GM19193 (cell line): ENCODE results near the gene RACK1.

Experiments used
- POLR2A ChIP-seq: IDR thresholded peaks from 4 replicates; pipeline ENCODE4 v1.6.1; 2011; ENCODE audit not compliant: insufficient read depth, insufficient read length; ENCODE audit errors: extremely low read depth

The RACK1 gene

DNA sequence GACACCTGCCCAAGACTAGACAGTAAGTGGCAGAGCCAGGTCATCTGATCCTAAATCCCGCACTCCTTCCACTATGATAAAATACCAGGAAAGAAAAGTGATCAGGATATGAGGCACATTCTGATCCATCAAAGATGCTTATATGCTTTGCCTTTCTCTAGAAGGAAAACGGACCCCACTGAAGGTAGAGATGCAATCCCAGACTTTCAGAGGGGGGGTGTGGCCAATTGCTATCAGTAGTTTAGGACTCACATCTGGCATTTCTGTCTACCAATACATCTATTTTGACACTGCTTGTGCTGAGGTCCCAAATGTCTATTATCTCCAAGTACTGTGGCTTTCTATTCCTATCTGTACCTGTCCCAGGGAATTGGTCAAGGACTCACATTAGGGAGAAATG lies 15.6 kb upstream of the RACK1 start:
- TF ChIP-seq POLR2A: no peak

DNA sequence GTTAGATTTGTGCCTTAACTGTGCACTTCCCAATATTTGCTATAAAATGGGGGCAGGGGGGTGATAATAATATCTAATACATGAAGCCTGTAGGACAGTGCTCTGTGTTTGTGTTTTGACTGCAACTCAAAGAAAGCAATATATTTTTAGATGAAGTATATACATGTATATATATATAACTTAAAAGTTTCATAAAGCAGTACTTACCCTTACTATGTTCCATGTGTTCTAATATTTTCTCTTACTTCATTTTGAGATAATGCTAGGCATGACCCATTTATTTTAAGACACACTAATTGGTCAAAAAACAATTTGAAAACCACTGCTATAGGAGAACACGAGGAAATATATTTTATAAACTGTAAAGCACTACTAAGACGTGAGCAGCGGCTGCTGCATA lies 14.9 kb upstream of the RACK1 start:
- TF ChIP-seq POLR2A: no peak

DNA sequence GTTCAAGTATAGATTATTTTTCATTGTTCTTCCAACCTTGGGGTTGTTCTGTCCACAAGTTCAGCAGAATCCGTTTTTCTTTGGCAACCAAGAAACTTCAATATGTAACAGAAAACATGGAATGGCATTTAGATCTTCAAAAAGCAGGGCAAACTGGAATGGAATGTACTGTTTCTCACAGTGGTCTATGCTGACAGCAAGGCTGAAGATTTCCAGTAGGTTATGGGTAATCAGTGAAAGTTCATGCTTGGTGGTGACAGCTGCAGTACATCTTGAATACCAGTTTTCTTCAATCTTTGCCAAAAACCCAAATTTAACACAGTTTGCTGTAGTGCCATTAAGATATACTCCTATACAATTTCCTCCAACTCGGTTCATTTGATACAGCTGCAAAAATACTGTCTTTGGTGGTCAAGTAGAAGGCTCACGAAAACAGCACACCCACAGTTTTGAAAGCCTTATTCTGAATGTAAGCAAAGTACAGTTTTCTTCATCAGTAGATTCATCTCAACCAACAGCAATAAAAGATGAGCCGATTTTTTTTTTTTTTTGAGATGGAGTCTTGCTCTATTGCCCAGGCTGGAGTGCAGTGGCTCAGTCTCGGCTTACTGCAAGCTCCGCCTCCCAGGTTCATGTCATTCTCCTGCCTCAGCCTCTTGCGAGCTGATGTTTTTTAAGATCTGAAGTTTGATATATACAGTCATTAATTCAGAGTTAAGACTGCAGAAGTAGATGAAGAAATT lies 12.3 kb upstream of the RACK1 start:
- TF ChIP-seq POLR2A: no peak

DNA sequence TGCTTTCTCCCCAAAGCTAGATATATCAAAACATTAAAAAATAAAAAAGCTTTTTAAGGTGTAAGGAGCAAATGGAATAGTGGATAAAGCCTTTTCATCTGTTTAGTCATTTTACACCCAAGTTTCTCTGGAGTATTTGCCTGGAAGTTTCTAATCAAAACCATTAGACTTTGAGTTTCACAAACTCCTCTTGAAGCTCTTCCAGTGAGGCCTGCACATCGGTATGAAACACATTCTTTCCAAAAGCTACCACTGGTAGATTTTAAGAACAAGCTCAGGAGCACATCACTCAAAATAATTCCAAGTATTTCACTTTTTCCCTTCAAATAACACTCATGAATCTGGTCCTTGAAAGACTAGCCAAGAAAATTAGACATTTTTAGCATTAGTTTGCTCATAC lies 11.6 kb upstream of the RACK1 start:
- TF ChIP-seq POLR2A: no peak

DNA sequence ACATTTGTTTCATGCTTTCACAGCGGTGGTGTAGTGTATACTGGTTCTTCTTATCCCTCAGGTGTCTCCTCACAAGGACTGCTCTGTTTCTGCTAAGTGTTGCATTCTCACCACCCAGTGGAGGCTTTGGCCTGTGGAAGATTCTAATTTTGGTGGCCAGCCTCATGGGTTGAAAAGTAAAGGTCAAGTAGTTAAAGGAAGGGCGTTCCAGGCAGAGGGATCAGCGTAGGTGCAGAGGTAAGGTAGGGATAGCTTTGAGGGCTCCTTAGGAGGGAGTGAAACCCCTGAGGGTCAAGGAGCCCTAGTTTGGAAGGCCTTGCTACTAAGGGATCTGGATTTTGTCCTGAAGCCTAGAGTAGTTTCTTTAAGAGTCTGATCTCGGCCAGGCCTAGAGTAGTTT lies 4.6 kb upstream of the RACK1 start:
- no peak for TF ChIP-seq POLR2A

DNA sequence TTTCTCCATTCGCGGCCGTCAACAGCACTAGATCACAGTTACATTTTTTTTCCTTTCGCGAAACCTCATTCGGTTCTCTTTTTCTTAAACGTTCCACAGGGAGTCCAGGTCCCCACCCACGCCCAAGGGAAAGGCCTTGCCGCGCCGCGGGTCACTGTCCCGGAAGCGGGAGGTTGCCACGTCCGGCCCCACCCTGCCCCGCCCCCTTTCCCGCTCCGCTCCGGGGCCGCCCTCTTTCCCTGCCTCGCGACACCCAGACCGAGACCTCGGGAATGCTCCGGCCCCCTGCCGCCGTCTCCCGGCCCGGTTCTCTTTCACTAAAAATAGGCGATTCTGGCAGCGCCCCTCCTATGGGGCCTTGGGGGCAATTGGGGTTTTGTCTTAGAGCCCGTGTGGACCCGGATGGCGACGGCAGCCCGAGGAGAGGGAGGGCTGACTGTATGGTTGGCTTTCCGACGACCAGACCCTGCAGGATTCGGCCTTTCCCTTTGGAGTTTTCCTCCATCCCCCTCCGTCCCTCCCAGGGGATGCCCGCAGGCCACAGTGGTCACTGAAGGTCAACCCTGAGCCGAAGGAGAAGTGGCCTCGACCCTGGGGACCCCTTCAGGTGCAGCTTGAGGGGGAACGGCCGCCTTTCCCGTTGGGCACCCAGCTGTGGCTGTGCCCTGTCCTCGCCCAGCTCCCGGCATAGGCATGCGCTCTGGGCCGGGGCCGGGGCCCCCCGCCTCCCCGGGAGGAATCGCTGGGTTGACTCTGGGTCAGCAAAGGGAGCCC lies 2.8 kb upstream of the RACK1 start:
- peak; percentile 64 for TF ChIP-seq POLR2A

DNA sequence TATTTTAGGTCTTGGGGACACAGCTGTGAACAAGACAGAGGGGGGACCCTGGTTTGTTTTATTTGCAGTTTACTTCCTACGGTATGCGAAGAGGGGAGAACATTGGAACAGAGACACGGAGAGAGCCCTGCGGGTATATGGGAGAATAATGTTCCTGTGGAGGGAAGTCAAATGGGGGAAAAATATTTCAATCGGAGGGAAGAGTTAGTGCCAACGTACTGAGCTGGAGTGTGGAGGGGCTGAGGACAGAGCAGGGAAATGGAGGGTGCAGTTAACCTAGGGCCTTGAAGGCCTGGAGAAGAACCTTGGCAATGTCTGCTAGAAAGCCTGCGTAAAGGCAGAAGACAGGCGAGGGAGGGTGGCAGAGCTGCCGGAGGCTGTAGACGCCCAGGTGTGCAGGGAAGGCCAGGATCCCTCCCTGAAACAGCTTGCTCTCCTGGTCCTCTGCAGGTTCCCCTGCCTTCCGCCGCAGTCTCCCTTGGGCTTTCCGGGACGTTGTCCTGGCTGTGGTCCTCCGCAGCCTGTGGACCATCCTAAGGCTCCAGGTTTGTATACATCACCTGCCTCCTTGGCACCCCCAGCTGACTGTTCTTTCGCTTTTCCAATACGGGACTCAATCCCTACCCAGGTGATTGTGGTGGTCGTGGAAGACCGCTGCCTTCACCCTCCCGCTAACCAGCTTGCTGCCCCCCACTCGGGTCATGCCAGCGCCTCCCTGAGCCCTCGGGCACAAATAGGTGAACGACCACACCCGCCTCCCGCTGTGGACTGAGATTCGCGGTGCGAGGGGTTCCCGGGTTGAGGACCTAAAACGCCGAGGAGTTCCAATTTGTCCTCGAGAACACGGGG lies 1.9 kb upstream of the RACK1 start:
- no peak for TF ChIP-seq POLR2A

DNA sequence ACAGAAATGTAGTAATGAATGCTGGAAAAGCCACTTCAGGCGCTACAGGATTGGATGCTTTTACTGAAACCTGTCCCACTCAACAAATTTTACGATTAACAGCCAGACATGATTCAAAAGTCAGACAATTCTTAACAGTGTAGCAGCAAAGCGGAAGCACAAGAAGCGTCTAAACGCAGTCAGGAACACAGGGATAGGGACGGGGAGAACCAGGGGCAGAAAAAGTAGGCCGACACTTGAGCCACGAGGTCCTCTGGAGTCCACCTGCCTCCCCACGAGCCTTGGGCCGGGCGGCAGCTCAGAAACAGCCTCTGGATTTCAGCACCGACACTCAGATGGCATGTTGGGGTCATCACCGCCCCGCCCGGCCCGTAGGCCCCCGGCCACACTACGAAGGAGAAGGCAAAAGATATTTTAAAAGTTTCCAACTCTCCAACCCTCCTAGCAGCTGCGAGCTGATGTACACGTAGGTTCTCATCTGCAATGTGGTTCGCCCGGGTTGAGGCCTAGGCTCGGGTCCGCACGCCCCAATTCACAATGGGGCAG lies 615 bp downstream of the RACK1 start:
- no peak for TF ChIP-seq POLR2A

DNA sequence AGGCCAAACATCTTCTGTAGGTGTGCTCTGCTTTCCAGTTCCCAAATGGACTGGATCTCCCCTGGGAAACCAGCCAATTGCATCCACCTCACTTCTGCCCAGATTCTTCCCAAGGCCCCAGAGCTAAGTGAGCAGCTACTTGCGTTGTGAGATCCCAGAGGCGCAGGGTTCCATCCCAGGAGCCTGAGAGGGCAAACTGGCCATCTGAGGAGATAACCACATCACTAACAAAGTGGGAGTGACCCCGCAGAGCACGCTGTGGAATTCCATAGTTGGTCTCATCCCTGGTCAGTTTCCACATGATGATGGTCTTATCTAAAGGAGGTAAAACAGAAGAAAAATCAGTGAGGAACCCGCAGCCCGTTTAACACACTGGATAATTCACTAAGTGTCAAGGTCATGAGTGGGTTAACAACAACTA lies 1.7 kb downstream of the RACK1 start:
- TF ChIP-seq POLR2A: no peak

DNA sequence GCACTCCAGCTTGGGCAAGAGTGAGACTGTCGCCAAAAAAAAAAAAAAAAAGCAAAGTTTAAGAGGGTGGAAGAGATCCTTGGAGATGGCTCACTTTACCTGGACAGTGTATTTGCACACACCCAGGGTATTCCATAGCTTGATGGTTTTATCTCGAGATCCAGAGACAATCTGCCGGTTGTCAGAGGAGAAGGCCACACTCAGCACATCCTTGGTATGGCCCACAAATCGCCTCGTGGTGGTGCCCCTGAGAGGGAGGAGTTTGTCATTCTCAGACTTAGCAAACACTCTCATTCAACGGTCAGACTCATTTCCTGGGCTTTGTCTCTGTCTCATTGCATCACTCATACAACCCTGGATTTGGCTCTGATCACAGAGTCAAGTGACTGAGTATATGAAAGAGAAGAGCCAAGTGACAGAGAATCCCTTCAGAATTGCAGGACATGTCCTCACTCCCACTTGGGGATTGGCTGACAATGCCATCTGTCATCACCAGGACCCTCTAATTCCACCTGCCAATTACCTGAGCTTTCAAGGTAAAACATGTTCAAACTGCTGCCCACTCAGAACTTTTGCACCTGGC lies 2.2 kb downstream of the RACK1 start:
- TF ChIP-seq POLR2A: no peak

DNA sequence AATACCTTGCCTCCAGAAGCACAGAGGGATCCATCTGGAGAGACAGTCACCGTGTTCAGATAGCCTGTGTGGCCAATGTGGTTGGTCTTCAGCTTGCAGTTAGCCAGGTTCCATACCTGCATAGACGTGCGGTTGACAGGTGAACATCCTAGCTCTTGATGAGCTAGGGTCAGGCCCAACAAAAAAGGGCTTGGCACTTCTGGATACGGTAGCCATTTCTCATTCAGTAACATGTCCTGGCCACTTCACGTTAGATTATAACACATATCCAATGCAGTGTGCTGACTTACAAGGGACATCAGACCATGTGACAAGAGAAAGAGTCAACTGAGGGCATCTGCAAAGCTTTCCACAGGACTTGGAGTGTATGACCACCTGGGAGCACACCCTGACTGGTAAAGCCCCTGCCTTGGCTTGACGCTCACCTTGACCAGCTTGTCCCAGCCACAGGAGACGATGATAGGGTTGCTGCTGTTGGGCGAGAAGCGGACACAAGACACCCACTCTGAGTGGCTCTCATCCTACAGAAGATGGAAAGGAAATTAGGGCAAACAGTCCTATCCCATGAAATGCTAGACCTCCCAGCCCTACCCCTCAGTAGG lies 4.5 kb downstream of the RACK1 start:
- no peak for TF ChIP-seq POLR2A

DNA sequence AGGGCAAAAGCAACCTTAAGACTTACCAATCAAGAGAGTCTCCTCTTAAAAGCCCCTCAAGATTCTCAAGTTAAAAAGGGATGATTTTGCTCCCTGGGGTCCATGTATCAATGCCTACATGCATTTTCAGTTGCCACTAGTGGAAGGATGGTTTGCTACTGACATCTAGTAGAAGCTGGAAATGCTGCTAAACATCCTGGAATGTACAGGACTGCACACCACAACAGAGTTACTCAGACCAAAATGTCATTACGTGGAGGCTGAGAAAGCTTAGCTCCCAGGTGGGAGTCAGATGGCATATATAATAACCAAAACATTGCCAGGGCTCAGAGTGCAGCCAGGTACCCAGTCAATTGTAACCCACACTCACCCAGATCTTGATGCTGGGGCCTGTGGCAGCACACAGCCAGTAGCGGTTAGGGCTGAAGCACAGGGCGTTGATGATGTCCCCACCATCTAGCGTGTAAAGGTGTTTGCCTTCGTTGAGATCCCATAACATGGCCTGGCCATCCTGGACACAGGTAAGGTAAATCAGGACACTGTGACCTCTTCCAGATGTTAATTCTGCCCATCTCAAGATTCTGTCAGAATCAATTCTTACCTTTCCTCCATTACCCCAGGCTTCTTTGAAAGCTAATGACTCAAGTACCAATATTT lies 5.8 kb downstream of the RACK1 start:
- TF ChIP-seq POLR2A: peak; percentile 11

DNA sequence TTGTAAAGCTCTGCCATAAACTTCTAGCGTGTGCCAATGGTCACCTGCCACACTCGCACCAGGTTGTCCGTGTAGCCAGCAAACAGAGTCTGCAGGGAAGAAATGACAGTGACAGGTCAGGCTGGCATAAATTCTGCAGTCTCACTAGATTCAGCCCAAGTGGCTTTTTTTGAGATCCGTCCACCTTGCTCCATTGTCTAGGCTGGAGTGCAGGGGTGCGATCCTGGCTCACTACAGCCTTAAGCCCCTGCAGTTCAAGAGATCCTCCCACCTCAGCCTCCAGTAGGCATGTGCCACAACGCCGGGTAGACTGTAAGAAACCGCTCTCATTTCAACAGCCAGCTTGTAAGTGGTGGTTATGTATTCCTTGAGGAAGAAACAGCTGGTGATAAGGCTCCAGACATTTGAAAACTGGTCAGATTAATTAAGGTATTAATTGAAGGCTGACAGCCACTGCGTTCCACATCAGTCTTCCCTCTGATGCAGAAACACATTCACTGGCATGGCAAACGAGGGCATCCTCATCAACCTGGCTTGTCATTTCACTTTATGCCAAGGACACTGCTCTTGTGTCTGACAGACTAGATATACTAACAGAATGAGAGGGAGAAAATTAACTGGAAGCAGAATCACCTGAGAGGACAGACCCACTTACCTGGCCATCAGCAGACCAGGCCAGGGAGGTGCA lies 6.6 kb downstream of the RACK1 start:
- TF ChIP-seq POLR2A: no peak

DNA sequence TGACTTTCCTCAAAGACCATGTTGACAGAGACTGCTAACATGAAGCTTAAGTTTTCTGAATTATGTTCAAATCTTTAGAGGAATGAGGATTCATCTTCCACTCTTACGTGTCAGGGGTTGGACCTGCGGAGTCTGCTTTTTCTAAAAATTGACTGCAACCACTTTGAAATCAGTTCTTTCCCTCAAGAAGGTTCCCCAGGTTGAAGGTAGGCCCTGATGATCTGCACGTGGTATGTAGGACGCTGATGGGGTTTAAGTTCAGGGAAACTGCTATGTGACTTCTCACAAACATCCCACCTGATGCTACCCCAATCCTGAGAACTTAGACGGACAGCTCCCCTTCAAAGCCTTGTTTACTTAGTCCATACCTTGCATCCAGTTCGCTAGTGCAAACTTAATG lies 7.2 kb downstream of the RACK1 start:
- TF ChIP-seq POLR2A: no peak
